ENCODE data around the gene NACC1. TPM values are rescaled to one million over a fixed set of nuclear protein-coding genes. Genes with fewer than 3 reads are reported as not detected.

The NACC1 gene
- total and polyA plus RNA-seq, 2 of the 13 experiments (the other 11 are each of a cell fraction or from before 2014, with no cell fraction given) = 31.8 to 42.3 TPM

GRCh38 chr19:13152974-13153568 is 35.0 kb downstream of the NACC1 start:
- peak overlapping the region; percentile 94 for H3K9ac ChIP-seq (ENCODE audit: insufficient read depth, low read depth, low read length)
- FAIRE-seq (no peak), ATAC-seq (peak; percentile 12), DNase-seq (ENCODE audit: low spot score) (peak; percentile 86)
- H3K79me2 ChIP-seq (ENCODE audit: insufficient read depth, low read length) = peaks cover 49% of the 10 kb centered on the region
- H3K36me3 ChIP-seq (replicated peaks in 1 of 2; ENCODE audit: control insufficient read depth in 1 of 2, insufficient read depth in 2 of 2, low read length in 2 of 2) = no peaks in the 10 kb centered on the region
- no peaks in the 10 kb centered on the region for H3K9me3 ChIP-seq (ENCODE audit: low read length)
- intact Hi-C loops (cut with micrococcal nuclease; ENCODE audit: unreplicated experiment) (loop anchor here (1.0 to 5.0 kb wide), 3 partner anchors 9 to 694 kb away; partner anchors contain the start of genes NACC1 and TRMT1), in situ Hi-C loops (cut with HindIII; ENCODE audit: extremely low pct_ligation_motif_present, low pct_unique_long_range_greater_than_20kb) (loop anchor here (5.0 kb wide), 2 partner anchors 36 to 39 kb away; partner anchors contain the start of genes NACC1 and TRMT1)
- peak overlapping the region; percentile 95 for H3K27ac ChIP-seq (ENCODE audit: extremely low read length, insufficient read depth, low read length)
- TSS peak; percentile 85 for BruUV-seq (replicated peaks)
- no peaks in the 10 kb centered on the region; a peak in 1 of 5 replicates for H3K27me3 ChIP-seq (ENCODE audit: control insufficient read depth in 1 of 2, insufficient read depth in 2 of 2, low read length in 2 of 2)
- H2AFZ ChIP-seq (ENCODE audit: low read length) = no peak overlapping the region
- WGBS (ENCODE audit: low lambda C conversion rate) = 64% methylated on average over 30 of the region's 59 CpGs
- H3K4me3 ChIP-seq (replicated peaks in 1 of 3; ENCODE audit: insufficient read depth in 1 of 3, low read depth in 2 of 3, low read length in 3 of 3) = peak overlapping the region; percentile 57 to 91 (median 74); a peak in 5 of 6 replicates
- CTCF ChIA-PET (ENCODE audit: low intra/inter-chr PET ratio, low total read pairs) = no interaction called here
- peak overlapping the region; percentile 96 for H3K4me2 ChIP-seq (ENCODE audit: low read depth, low read length)
- peaks cover 3% of the 10 kb centered on the region; the same call in 1 of the 2 replicates for H4K20me1 ChIP-seq (ENCODE audit: insufficient read depth, low read length)
- peaks cover 45% of the 10 kb centered on the region for H3K4me1 ChIP-seq (ENCODE audit: insufficient read depth, low read length)
- POLR2A ChIA-PET = interaction anchor here (1.0 to 2.2 kb wide), 10 partner anchors 13 to 99 kb away, joined by 3 to 108 read pairs (median 6); partner anchors contain the start of gene NACC1
- no peak for TF ChIP-seq ZNF318 (CRISPR knock-in tag; IDR thresholded peaks at IDR 0.05)
- peak; percentile 77; the same call in 1 of the 2 replicates for TF ChIP-seq SIN3A (IDR thresholded peaks at IDR 0.05; ENCODE audit: borderline replicate concordance, low read depth, low read length)
- TF ChIP-seq ZGPAT (CRISPR knock-in tag; IDR thresholded peaks at IDR 0.05) = 0 out of 2 replicates have a peak, but pooled peaks have one; percentile 37
- TF ChIP-seq ZBTB43 (CRISPR knock-in tag; conservative IDR thresholded peaks at IDR 0.05) = 0 out of 2 replicates have a peak, but pooled peaks have one; percentile 57
- TF ChIP-seq PHF5A (CRISPR knock-in tag; IDR thresholded peaks at IDR 0.05; ENCODE audit: low read depth, unreplicated experiment) = no peak
- TF ChIP-seq ZNF567 (CRISPR knock-in tag; IDR thresholded peaks at IDR 0.05; ENCODE audit: borderline replicate concordance) = 0 out of 2 replicates have a peak, but pooled peaks have one; percentile 77
- no peak; the same call in 1 of the 2 replicates for TF ChIP-seq POGK (CRISPR knock-in tag; conservative IDR thresholded peaks at IDR 0.05)
- TF ChIP-seq KLF16 (CRISPR knock-in tag; IDR thresholded peaks at IDR 0.05) = peak in 1 of 2 experiments; percentile 88; a peak in 2 of 4 replicates

All from HepG2 (cell line).